OCI-LY1 (cell line): ENCODE results near the gene FOXF2.
"Not testable (repeated sequence)": the region's sequence is repeated elsewhere in the genome, so short reads cannot be mapped to it uniquely, and the experiment has no call there.

Experiments
- H2AFZ ChIP-seq: fragments of 200-600 bp; sonication (generic), shearing (Covaris generic); 2 replicates; pipeline ENCODE4 v1.6.0; 2014; ENCODE audit warnings: antibody characterized with exemption, mild to moderate bottlenecking, low read length
- H3F3A ChIP-seq: fragments of 200-600 bp; sonication (generic), shearing (Covaris generic); 2 replicates; pipeline ENCODE4 v1.6.0; 2014; ENCODE audit warnings: mild to moderate bottlenecking, antibody characterized with exemption, low read length, moderate library complexity; ENCODE audit not compliant: insufficient read depth
- H3K27ac ChIP-seq: fragments of 200-600 bp; sonication (generic); 2 replicates; pipeline ENCODE4 v1.5.1; 2014; ENCODE audit warnings: low read length, mixed run types, mild to moderate bottlenecking, low read depth; ENCODE audit not compliant: poor library complexity, severe bottlenecking
- H3K27me3 ChIP-seq: fragments of 200-600 bp; sonication (generic); 2 replicates; pipeline ENCODE4 v1.6.0; 2014; ENCODE audit warnings: antibody characterized with exemption, mild to moderate bottlenecking, low read length, moderate library complexity; ENCODE audit not compliant: insufficient read depth
- H3K36me3 ChIP-seq: fragments of 200-600 bp; sonication (generic); 2 replicates; pipeline ENCODE4 v1.6.1; 2014; ENCODE audit warnings: mild to moderate bottlenecking, antibody characterized with exemption, low read length, moderate library complexity, mixed read lengths; ENCODE audit not compliant: insufficient read depth
- H3K4me1 ChIP-seq: fragments of 200-600 bp; sonication (generic); 2 replicates; pipeline ENCODE4 v1.5.1; 2014; ENCODE audit warnings: mild to moderate bottlenecking, low read length, moderate library complexity; ENCODE audit not compliant: insufficient read depth, severe bottlenecking
- H3K4me2 ChIP-seq: fragments of 200-600 bp; sonication (generic), shearing (Covaris generic); 2 replicates; pipeline ENCODE4 v1.6.1; 2014; ENCODE audit warnings: low read length
- H3K4me3 ChIP-seq: fragments of 200-600 bp; sonication (generic); 2 replicates; pipeline ENCODE4 v1.5.1; 2014; ENCODE audit warnings: low read length, low read depth, mild to moderate bottlenecking, mixed read lengths; ENCODE audit not compliant: poor library complexity, severe bottlenecking
- H3K79me2 ChIP-seq: fragments of 200-600 bp; shearing (Covaris generic); 2 replicates; pipeline ENCODE4 v1.6.1; 2016; ENCODE audit warnings: mixed run types, low read length, mixed read lengths; ENCODE audit not compliant: insufficient read depth
- H3K9ac ChIP-seq: fragments of 200-600 bp; sonication (generic), shearing (Covaris generic); 2 replicates; pipeline ENCODE4 v1.6.1; 2014; ENCODE audit warnings: mild to moderate bottlenecking, low read length, mixed read lengths
- H3K9me2 ChIP-seq: fragments of 200-600 bp; sonication (generic), shearing (Covaris generic); 2 replicates; pipeline ENCODE4 v1.6.1; 2014; ENCODE audit warnings: low read depth, mild to moderate bottlenecking, low read length, mixed read lengths
- H3K9me3 ChIP-seq: fragments of 200-600 bp; shearing (Covaris generic); 2 replicates; pipeline ENCODE4 v1.6.1; 2014; ENCODE audit warnings: low read length, mixed read lengths
- H4K20me1 ChIP-seq: fragments of 200-600 bp; sonication (generic), shearing (Covaris generic); 2 replicates; pipeline ENCODE4 v1.6.0; 2016; ENCODE audit warnings: mild to moderate bottlenecking, low read length; ENCODE audit not compliant: insufficient read depth
- CTCF ChIP-seq: fragments of 200-600 bp; sonication (generic), shearing (Covaris generic); IDR thresholded peaks from 2 replicates; pipeline ENCODE4 v1.5.1; 2017; ENCODE audit warnings: mild to moderate bottlenecking, antibody characterized with exemption, low read length, moderate library complexity, mixed read lengths
- EZH2 ChIP-seq: fragments of 200-600 bp; sonication (generic), shearing (Covaris generic); IDR thresholded peaks from 2 replicates; pipeline ENCODE4 v1.8.0; 2017; ENCODE audit warnings: borderline replicate concordance, mixed run types, mild to moderate bottlenecking, antibody characterized with exemption, low read length, moderate library complexity, mixed read lengths

The FOXF2 gene

GRCh38 chr6:1351381-1352008, 37.9 kb upstream of the FOXF2 start:
- no peaks in the 10 kb centered on the region for H3K79me2 ChIP-seq
- no peak for TF ChIP-seq EZH2
- no peak for TF ChIP-seq CTCF
- no peaks in the 10 kb centered on the region for H3K27me3 ChIP-seq
- H3K9ac ChIP-seq = no peak overlapping the region
- H4K20me1 ChIP-seq = no peaks in the 10 kb centered on the region
- H2AFZ ChIP-seq = no peak overlapping the region
- no peaks in the 10 kb centered on the region for H3K36me3 ChIP-seq
- H3F3A ChIP-seq = no peaks in the 10 kb centered on the region
- no peaks in the 10 kb centered on the region for H3K4me1 ChIP-seq
- H3K9me2 ChIP-seq = no peaks in the 10 kb centered on the region
- 0 out of 2 replicates have a peak, but pooled peaks cover 5% of the 10 kb centered on the region for H3K9me3 ChIP-seq
- H3K4me3 ChIP-seq = no peak overlapping the region
- no peak overlapping the region for H3K4me2 ChIP-seq
- no peak overlapping the region for H3K27ac ChIP-seq

DNA sequence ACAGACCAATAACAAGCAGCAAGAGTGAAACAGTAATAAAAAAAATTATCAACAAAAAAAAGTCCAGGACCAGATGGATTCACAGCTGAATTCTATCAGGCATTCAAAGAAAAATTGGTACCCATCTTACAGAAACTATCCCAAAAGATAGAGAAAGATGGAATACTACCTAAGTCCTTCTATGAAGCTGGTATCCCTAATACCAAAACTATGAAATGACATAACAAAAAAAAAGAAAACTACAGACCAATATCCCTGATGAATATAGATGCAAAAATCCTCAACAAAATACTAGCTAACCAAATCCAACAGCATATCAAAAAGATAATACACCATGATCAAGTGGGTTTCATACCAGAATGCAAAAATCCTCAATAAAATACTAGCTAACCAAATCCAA, 34.3 kb upstream of the FOXF2 start:
- H3K4me2 ChIP-seq, H4K20me1 ChIP-seq, H3K36me3 ChIP-seq, H3K4me3 ChIP-seq, H3K27me3 ChIP-seq, H3K79me2 ChIP-seq, H2AFZ ChIP-seq, H3K9me2 ChIP-seq, H3F3A ChIP-seq, H3K27ac ChIP-seq, H3K9me3 ChIP-seq, H3K9ac ChIP-seq, H3K4me1 ChIP-seq: not testable (repeated sequence)

- not testable (repeated sequence) for H3K9me2 ChIP-seq, H3K27me3 ChIP-seq, H3K4me2 ChIP-seq, H3K4me1 ChIP-seq, H3K9ac ChIP-seq, H3F3A ChIP-seq, H2AFZ ChIP-seq, H3K36me3 ChIP-seq, H4K20me1 ChIP-seq, H3K79me2 ChIP-seq, H3K4me3 ChIP-seq, H3K9me3 ChIP-seq, H3K27ac ChIP-seq
Observed at GRCh38 chr6:1361717-1362116, 27.7 kb upstream of the FOXF2 start.

DNA sequence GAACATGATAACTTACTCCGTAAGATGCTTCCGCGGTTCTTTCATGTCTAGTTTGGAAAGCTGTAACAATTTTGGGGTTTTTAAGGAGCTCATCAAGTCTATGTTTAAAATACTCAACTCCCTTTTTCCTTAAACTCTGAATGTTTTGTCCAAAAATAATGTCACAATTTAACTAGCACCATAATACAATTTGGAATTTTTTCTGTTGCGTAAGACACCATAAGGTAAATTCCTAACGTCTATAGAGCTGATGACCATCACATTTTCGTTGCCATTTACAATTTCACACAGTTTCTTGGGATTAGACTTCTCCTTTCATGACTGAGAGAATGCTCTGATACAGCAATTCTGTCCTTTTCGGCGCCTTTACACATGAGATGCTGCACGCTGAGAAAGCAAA, 26.7 kb upstream of the FOXF2 start:
- no peaks in the 10 kb centered on the region for H3K9me2 ChIP-seq
- no peak for TF ChIP-seq CTCF
- no peak for TF ChIP-seq EZH2
- no peaks in the 10 kb centered on the region for H3K4me1 ChIP-seq
- no peak overlapping the region for H2AFZ ChIP-seq
- H3K9ac ChIP-seq = no peak overlapping the region
- no peaks in the 10 kb centered on the region for H3K27me3 ChIP-seq
- H4K20me1 ChIP-seq = no peaks in the 10 kb centered on the region
- H3F3A ChIP-seq = no peaks in the 10 kb centered on the region
- H3K36me3 ChIP-seq = no peaks in the 10 kb centered on the region
- H3K9me3 ChIP-seq = no peaks in the 10 kb centered on the region
- H3K27ac ChIP-seq = no peak overlapping the region
- no peak overlapping the region for H3K4me2 ChIP-seq
- no peaks in the 10 kb centered on the region for H3K79me2 ChIP-seq
- no peak overlapping the region for H3K4me3 ChIP-seq
